ENCODE data around the gene ZDHHC8. TPM values are rescaled to one million over a fixed set of nuclear protein-coding genes. Genes with fewer than 3 reads are reported as not detected.

ZDHHC8 gene
- total and polyA plus RNA-seq, 7 donors = 1.8 to 26.0 (median 5.4) TPM

- H3K36me3 ChIP-seq = no peaks in the 10 kb centered on the region
- H3K27ac ChIP-seq = no peak overlapping the region
- TF ChIP-seq POLR2A (IDR thresholded peaks at IDR 0.05) = no peak
- TF ChIP-seq EP300 (IDR thresholded peaks at IDR 0.05) = no peak
- no peak for TF ChIP-seq POLR2AphosphoS5 (IDR thresholded peaks at IDR 0.05)
- no peak for TF ChIP-seq CTCF (IDR thresholded peaks at IDR 0.05)
- intact Hi-C loops (cut with DNase I) = no loop called here
- 19 to 71% methylated on average over 17 of the region's 17 CpGs for WGBS, 2 donors
- no peaks in the 10 kb centered on the region for H3K9me3 ChIP-seq
- H3K27me3 ChIP-seq = peaks cover 0 to 9% (median 0%) of the 10 kb centered on the region in 3 donors
- DNase-seq = no peak
- no peaks in the 10 kb centered on the region for H3K4me1 ChIP-seq
- H3K4me3 ChIP-seq = no peak overlapping the region
These were observed 49.7 kb downstream of the ZDHHC8 start for GRCh38 chr22:20181194-20181883.

GRCh38 chr22:20181884-20182236, 50.3 kb downstream of the ZDHHC8 start:
- intact Hi-C loops (cut with DNase I) = no loop called here
- H3K4me1 ChIP-seq = no peaks in the 10 kb centered on the region
- H3K27ac ChIP-seq = no peak overlapping the region
- H3K9me3 ChIP-seq = no peaks in the 10 kb centered on the region
- TF ChIP-seq EP300 (IDR thresholded peaks at IDR 0.05) = no peak
- no peak for TF ChIP-seq CTCF (IDR thresholded peaks at IDR 0.05)
- TF ChIP-seq POLR2A (IDR thresholded peaks at IDR 0.05) = no peak
- peaks cover 0 to 9% (median 0%) of the 10 kb centered on the region in 3 donors for H3K27me3 ChIP-seq
- H3K36me3 ChIP-seq = no peaks in the 10 kb centered on the region
- 84 to 92% methylated on average over 18 of the region's 18 CpGs for WGBS, 2 donors
- H3K4me3 ChIP-seq = no peak overlapping the region
- no peak for DNase-seq

GRCh38 chr22:20182365-20182764, 50.8 kb downstream of the ZDHHC8 start:
- H3K36me3 ChIP-seq = no peaks in the 10 kb centered on the region
- 78 to 88% methylated on average over 9 of the region's 9 CpGs for WGBS, 2 donors
- intact Hi-C loops (cut with DNase I) = no loop called here
- TF ChIP-seq EP300 (IDR thresholded peaks at IDR 0.05) (no peak), POLR2A (IDR thresholded peaks at IDR 0.05) (no peak), POLR2AphosphoS5 (IDR thresholded peaks at IDR 0.05) (no peak), CTCF (IDR thresholded peaks at IDR 0.05) (no peak)
- no peaks in the 10 kb centered on the region for H3K4me1 ChIP-seq
- no peak overlapping the region for H3K4me3 ChIP-seq
- no peaks in the 10 kb centered on the region for H3K9me3 ChIP-seq
- DNase-seq = no peak
- no peak overlapping the region for H3K27ac ChIP-seq
- H3K27me3 ChIP-seq = peaks cover 0 to 9% (median 0%) of the 10 kb centered on the region in 3 donors

GRCh38 chr22:20183101-20183500, 51.5 kb downstream of the ZDHHC8 start:
- TF ChIP-seq POLR2AphosphoS5 (IDR thresholded peaks at IDR 0.05) (no peak), CTCF (IDR thresholded peaks at IDR 0.05) (no peak), EP300 (IDR thresholded peaks at IDR 0.05) (no peak), POLR2A (IDR thresholded peaks at IDR 0.05) (no peak)
- intact Hi-C loops (cut with DNase I) = no loop called here
- Histone ChIP-seq H3K27ac (no peak overlapping the region), H3K27me3 (peaks cover 0 to 9% (median 0%) of the 10 kb centered on the region in 3 donors), H3K36me3 (no peaks in the 10 kb centered on the region), H3K4me3 (no peak overlapping the region), H3K4me1 (no peaks in the 10 kb centered on the region), H3K9me3 (no peaks in the 10 kb centered on the region)
- WGBS, 2 donors = 87 to 93% methylated on average over 8 of the region's 8 CpGs
- no peak for DNase-seq

GRCh38 chr22:20183823-20184222, 52.2 kb downstream of the ZDHHC8 start:
- no peak overlapping the region for H3K4me3 ChIP-seq

More at GRCh38 chr22:20183823-20184222, 52.2 kb downstream of the ZDHHC8 start:
- WGBS, 2 donors = 67 to 78% methylated on average over 6 of the region's 6 CpGs
- Histone ChIP-seq H3K27ac (no peak overlapping the region), H3K9me3 (no peaks in the 10 kb centered on the region), H3K4me1 (no peaks in the 10 kb centered on the region), H3K36me3 (no peaks in the 10 kb centered on the region), H3K27me3 (peaks cover 0 to 9% (median 0%) of the 10 kb centered on the region in 3 donors)
- intact Hi-C loops (cut with DNase I) = no loop called here
- no peak for DNase-seq
- TF ChIP-seq POLR2AphosphoS5 (IDR thresholded peaks at IDR 0.05) (no peak), POLR2A (IDR thresholded peaks at IDR 0.05) (no peak), EP300 (IDR thresholded peaks at IDR 0.05) (no peak), CTCF (IDR thresholded peaks at IDR 0.05) (no peak)
